GM18511 (cell line): ENCODE measurements around the gene CDH4.

Experiments used
- ATAC-seq: cut with Tn5 transposase; IDR thresholded peaks from one replicate; pipeline ENCODE4 v1.9.1; 2021; ENCODE audit warnings: mild to moderate bottlenecking, moderate library complexity; ENCODE audit not compliant: unreplicated experiment

The CDH4 gene

DNA sequence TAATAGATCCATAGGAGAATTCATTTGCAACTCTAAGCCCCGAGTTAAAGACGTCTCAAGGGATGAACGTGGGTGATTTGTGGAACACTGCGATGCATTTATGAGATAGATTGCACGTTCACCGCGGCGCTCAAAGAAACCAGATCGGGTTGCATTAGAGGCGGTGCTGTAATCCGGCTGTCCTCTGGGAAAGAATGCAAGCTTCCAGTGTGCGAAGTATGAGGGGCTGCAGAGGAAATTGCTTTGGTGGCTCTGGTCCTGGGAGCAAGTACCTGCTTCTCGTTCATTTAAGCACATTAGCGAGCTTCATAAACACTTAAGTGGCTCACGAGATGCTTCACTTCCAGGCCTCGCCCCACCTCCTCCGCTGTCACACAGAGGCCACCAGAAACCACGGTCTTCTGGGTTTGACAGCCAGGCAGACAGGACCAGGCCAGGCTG, 182.3 kb downstream of the CDH4 start:
- no peak for ATAC-seq

DNA sequence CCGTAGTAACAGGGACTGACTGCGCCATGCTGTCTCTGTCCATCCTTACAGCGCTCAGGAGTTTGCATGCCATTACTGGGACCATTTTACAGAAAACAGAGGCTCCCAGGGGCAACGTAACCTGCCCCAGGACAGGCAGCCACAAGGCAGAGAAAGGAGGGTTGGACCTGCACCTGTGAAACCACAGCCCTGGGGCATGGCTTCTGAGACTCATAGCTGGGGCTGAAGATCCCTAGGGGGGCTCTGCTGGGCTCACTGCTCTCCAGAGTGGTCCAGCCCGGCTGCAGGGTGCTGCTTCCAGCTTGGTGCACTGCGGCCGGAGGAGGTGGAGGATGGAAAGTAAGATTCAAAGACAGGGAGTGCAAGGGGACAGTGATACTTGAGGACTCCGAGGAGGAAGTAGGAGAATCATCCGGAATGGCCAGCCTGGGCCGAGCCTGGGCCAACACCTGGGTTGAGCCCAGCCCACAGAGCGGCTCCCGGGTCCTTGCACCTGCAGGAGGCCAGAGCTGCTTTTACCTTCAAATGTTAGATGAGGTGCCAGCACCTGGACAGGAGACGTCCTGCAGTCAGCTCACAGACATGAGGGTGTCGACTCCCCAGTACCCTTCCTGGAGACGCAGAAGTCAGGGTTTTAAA, 183.2 kb downstream of the CDH4 start:
- ATAC-seq = no peak

DNA sequence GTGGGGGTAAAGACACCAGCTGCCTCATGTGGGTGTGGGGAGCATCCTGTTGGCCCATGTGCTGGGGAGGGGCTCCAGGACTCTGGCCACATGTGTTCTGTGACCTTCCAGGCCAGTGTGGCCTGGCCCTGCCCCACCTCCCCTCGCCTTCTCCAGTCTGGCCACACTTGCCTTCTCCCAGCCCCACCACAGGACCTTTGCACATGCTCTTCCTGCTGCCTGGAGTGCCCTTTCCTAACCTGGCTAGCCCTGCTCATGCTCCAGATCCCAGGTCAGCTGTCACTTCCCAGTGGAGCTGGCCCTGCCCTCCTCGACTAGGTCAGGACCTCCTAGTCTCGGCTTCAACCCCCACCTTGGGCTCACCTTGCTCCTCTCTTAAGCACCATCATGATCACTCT, 183.8 kb downstream of the CDH4 start:
- no peak for ATAC-seq

DNA sequence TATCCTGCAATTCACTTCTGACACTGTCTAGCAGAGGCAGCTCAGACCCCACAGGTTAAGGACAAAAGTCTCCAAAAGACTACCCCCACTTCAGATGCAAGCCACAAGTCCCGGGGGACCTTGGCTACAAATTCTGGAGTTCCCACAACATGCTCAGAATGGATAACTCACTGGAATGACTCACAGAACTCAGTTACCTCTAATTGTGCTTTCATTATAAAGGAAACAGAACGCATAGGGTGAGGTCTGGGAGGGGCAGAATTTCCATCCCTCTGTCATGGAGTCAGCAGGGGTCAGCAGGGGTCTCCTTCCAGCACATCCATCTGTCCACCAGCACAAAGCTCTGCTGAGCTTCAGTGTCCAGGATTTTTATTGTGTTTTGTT, 184.2 kb downstream of the CDH4 start:
- ATAC-seq = no peak

DNA sequence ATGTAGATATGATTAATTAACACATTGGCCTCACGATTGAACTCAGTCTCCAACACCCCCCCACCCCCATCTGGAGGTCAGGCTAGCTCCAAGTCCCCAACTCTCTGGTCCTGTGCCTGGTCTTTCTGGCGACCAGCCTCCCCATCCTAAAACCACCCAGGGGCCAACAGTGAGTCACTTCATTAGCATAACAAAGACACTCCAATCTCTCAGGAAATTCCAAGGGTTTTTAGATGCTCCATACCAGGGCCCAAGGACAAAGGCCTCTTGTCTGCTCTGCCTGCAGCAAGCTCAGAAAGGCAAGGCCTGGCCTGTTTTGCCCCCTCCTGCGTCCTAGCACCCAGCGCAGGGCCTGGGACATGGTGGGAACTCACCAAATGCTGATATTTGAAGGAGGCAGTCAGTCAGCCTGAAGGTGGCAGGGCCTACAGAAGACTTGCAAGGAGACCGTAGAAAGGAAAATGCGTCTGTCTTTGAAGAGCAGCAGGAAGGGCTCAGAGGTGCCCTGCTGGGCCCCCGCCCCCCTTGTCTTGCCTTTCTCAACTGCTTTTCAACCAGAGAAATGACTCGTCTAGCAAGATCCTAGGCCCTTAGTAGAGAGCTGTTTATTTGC, 184.7 kb downstream of the CDH4 start:
- no peak for ATAC-seq

DNA sequence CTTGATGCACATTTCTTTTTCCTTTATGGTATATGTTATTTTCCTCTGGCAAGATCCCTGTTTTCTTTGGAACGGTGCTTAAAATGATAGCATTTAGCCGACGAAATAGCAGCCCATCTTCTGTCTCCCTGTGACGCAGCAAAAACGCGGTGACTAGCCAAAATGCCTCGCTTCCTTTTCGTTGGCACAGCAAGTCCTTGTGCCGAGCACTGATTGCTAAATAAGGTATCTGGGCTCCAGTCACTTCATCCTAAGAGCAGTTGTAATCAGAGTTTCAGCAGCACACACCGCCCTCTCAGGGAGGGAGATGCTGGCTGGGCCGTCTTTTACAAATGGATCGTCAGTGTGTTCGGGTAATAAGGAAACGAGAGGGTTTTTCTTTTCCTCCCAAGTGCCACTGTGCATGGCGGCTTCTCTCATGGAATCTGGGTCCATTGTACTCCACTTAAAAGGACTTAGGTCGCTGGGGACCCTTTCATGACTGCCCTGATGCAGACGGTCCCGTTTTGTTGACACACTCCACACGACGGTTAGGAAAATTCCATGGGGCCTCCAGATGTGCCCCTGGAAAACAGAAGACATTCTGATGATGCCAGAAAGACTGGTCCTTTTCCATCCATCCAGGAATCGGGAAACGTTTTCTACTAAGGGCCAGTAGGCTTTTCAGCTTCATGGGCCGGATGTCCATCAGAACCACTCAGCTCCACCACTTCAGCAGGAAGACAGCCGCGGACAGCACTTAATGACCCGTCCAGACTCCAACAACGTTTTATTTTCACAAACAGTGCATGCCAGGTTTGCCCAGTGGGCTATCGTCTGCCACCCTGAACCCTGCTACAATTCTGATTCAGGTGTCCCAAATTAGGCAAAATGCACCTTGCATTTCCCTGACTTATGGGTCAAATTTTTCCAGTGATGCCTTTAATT, 185.5 kb downstream of the CDH4 start:
- no peak for ATAC-seq

DNA sequence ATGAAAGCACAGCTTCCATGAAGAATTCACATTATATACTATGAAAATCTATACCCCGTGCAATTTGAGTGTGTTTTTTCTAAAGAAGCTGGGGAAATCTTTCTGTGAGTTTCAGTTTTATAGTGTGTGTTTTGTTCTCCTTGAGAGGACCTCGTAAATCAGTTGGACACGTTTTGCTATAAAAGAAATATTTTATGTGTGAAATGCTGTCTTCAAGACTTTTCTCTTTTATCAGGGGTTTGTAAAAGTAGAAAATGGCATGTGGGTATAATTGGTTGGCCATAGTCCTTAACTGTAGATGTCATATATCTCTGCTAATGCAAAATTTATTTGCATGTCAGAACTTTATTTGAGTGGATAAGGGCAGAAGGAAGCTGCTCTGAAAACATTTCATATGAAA, 186.2 kb downstream of the CDH4 start:
- ATAC-seq = no peak

DNA sequence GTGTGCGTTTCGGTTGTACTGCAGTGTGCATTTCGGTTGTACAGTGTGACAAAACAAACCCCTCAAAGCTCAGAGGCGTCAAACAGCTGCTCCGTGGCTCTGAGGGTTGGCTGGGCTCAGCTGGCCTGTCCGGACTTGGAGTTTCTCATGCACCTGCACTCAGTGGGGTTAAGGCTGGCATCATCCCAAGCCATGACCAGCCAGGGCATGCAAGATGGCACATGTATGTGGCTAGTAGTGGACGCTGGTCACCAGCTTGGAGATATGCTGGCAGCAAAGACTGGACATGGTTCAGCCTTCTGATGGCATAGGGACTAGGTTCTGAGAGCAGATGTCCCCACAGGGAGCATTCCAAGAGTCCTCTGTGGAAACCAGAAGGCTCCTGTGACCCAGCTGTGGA, 187.2 kb downstream of the CDH4 start:
- no peak for ATAC-seq

DNA sequence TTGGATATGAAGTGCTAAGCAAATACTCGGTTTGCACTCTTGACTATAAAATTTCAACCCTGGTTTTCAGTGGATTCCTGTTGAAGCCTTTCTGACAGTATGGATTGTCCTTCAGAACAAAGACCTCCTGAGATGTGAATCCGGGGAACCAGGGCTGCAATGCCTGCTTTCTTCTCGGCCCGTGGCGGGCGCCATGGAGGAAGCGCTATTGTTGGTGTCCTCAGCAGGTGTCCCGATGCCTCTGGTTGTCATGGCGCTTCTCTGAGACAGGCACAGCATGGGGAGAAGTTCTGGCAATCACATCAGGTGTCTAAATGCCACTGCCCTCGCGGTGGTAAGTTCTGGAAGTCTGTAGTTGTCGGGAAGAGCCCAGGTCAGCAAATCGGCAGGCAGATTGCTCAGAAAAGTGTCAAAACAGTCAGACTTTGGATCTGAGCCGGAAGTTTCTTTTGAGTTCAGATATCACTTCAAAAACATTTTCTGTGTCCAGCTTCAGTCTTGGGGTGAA, 188.5 kb downstream of the CDH4 start:
- ATAC-seq = no peak

DNA sequence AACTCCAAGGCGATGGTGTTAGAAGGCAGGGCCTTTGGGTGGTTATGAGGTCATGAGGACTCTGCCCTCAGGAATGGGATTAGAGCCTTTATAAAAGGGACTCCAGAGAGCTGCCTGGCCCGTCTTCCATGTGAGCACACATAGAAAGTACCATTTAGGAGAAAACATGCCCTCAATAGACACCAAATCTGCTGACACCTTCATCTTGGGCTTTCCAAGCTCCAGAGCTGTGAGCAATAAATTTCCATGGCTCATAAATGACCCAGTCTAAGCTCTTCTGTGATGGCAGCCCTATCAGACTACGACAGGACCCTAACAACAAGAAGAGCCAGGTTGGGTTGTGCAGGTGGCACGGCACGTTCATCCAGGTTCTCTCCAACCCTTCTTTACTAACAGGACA, 189.5 kb downstream of the CDH4 start:
- no peak for ATAC-seq

DNA sequence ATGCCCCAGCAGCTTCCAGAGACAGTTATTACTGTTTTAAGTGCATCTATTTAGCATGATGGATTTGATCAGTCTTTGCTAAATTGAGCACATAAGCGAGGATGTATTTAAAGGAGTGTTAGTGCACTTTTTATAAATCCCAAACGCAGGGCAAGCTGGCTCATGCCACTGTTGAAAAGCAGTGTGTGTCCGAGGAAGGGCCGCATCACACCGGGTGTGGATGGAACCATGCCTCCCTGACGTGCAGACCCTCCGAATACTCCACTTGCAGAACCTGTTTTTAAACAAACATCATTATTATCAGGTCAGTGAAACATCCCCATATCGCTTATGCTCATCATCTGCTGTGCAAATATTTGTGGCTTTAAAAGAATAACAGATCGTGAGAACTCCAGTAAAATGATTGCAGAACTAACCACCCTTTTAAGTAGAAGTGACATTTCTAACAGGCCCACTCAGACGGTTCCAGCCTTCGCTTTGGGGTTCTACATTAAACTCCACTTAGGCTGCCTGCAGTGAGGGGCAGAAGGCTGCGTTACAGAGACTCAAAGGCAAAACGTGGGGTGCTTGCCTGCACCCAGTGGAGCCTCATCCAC, 190.1 kb downstream of the CDH4 start:
- ATAC-seq = no peak

DNA sequence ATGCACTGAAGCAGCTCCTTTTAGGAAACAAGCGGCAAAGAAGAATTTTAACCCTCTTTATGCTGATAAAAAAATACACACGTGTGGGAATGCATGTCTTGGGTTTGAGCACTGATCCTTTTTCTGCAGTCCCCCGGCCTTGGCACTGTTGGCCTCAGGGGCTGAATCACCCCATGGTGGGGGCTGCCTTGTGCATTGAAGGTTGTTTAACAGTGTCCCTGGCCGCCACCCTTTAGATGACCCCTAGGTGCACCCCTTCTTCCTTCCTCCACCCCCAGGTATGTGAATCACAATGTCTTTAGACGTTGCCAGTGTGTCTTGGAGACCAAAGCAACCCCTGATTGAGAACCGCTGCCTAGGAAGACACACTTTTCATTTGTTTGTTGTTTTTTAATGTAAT, 190.7 kb downstream of the CDH4 start:
- no peak for ATAC-seq

DNA sequence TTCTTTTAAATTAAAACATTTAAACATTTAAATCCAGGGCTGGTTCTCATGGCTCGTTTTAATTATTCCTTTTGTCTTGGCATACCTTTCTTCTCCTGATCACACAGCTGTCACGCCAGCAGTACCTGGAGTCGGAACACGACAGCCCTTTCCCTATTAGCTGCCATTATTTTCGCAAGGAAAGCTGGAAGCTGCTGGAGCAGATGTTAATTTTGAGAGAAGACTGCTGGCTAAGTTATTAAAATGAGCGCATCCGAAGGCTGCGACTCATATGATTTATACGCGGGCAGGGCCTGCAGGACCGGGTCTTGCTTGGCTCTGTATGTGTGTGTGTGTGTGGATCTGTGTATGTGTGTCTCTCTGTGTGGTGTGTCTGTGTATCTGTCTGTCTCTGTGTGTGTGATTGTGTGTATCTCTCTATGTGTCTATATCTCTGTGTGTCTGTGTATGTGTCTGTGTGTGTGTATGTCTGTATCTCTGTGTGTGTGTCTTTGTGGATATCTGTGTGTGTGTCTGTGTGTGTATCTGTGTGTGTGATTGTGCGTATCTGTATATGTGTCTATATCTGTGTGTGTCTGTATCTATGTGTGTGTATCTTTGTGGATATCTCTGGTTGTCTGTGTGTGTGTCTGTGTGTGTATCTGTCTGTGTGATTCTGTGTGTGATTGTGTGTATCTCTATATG, 191.5 kb downstream of the CDH4 start:
- ATAC-seq = no peak

DNA sequence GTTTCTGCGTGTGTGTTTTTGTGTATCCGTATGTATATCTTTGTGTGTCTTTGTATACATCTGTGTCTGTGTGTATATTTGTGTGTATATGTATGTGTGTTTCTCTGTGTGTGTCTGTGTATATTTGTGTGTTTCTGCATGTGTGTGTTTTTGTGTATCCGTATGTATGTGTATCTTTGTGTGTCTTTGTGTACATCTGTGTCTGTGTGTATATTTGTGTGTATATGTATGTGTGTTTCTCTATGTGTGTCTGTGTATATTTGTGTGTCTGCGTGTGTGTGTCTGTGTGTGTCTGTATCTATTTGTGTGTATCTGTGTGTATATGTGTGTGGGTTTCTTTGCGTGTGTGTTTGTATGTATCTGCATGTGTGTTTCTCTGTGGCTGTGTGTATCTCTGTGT, 192.6 kb downstream of the CDH4 start:
- ATAC-seq = no peak

DNA sequence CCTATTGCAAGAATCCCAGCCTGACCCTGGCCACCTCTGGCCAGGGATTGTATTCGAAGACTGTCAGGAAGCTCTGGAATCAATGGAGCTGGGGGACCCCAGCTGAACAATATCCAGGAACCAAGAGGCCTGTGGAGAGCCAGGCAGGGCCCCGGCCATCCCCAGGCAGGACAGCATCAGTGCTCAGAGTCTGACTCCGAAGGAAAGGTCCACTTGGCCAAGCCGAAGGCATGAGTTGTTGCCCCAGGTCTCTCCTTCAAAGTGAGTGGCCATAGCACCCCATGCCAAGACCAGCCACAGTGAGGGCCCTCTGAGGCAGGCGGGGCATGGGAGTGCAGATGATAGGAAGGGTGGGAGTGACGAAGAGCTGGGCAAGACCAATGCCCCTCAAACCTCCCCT, 193.1 kb downstream of the CDH4 start:
- no peak for ATAC-seq

DNA sequence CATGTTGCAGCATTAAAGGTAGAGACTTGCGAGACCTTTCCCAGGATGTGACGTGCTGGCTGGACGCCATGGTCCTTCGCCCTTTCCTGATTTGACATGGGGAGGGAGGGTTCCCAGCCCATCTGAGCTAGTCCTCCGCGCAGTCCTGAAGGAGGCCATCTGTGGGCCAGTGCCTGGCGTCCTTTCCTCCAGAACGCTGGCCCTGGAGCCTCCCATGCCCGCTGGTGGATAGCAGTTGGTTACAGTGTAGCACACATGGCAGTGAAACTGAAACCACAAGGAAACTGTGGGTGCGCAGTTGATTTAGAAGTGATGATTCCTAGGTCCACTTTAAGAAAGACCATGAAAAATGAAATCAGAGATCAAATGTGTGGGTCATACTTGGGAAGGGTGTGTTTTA, 193.7 kb downstream of the CDH4 start:
- no peak for ATAC-seq

DNA sequence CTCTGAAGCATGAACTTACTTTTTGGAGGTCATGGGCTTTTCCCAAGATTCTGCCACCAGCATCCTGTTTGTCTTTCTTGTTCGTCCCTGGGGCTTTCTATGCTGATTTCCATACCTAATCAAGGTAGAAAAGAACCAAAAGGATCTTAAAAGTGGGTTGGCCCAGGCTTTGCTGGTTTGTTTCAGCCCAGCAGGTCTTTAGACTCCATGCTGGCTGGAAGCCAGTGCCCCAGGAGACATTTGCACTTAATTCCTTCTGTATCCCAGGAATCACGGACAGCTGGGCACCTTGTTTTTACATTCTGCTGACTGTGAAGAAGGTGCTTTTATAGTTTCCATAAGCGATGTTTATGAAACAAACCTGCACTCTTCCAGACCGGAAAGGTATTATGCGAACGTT, 195.9 kb downstream of the CDH4 start:
- no peak for ATAC-seq

DNA sequence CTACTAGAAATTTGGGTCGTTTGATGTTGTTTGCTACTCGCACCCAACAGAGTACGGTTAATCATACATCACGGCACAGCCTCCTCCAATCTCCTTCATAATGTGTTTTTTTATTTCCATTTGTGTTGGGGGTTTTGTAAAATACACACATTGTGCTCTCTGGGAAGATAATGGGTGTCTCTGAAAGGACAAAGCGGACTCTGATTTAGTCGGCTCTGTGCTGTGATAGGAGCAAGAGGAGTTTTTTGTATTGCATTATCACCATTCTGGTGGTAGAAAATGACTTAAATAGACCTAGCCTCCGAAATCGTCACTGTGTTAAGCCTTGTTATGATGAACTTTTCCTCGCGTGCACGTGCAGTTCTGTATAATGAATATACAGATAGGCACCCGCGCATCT, 196.3 kb downstream of the CDH4 start:
- no peak for ATAC-seq

DNA sequence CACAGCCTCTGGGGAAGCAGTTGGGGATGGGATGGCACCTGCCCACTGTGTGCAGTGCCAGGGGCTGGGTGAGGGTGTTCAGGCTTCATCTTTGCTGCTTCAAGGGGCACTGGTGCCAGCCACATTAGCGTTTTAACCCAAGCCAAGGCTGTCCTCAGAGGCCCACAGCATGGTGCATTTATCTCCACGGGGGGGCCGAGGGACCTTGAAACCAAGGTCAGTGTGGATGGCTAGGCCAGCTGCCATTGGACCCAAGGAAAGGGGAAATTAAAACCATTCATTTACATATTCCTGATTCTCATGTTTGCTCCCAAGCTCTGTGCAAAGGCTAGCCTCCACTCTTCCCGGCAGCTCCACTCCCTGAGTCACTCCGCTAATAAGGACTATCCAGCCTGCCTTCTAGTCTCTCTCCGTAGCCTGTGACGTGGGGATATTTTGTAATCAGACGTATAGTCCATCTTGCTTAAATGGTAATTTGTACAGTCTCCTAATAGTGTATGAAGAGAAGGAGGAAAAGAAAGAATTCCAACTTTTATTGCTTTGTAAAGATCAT, 197.1 kb downstream of the CDH4 start:
- no peak for ATAC-seq

DNA sequence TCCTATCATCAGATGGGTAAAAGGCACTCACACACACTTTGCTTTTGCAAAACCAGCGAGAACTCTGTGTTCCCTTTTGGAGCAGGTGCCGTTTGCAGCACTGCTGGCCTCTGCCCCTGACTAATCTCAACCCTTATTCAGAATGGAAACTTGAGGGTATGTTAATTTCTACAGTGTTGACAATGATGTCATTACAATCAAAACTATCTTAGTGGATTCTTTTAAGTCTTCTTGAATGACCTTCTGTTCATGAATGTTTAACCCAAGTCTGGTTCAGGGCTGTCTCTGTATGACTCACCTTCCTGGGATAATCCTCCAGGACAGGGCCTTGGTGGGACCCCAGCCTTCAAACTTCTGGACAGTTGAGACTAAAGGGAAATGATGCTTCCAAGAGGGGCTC, 197.9 kb downstream of the CDH4 start:
- no peak for ATAC-seq

DNA sequence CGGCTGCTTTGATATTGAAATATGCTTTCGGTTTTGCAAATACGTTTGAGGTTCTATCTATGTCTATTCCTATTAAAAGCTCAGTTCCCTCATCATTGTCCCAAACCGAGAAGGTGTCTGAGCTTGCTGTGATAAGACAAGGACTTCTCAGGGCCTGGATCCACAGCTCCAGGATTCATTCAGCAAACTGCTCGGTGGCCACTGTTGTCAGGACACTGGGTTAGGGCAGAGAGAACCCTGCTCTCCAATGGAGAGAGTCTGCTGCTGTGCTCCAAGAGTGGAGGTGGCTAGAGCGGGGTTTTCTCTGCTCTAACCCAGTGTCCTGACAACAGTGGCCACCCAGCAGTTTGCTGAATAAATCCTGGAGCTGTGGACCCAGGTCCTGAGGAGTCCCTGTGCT, 198.5 kb downstream of the CDH4 start:
- ATAC-seq = no peak
